K562 (cell line): Measurements from ENCODE around the gene DAAM1. TPM values are rescaled to one million over a fixed set of nuclear protein-coding genes. Genes with fewer than 3 reads are reported as not detected.

ENCODE experiments used
- ATAC-seq: fragments of 200-7000 bp; cut with Tn5 transposase; 3 replicates; pipeline ENCODE4 v1.9.1; 2020; ENCODE audit warnings: moderate library complexity
- BruUV-seq: library from RNA; stranded (reverse); fragments of 400-500 nt; replicated peaks from 2 replicates; lab custom pipeline; 2021; lab: Mats Ljungman, UMichigan
- CTCF ChIA-PET: fragments of 300-600 bp; formaldehyde crosslinking; extraction: SDS; loops from one replicate; lab custom pipeline; 2021; ENCODE audit warnings: low intra/inter-chr PET ratio; lab: Yijun Ruan, JAX
- POLR2A ChIA-PET: fragments of 300-600, 350-650 bp; sonication (Branson Sonifier 250); formaldehyde crosslinking; extraction: SDS; loops from one replicate; lab custom pipeline; 2021; ENCODE audit warnings: antibody characterized with exemption, inconsistent platforms; lab: Yijun Ruan, JAX
- DNase-seq, 4 experiments: peaks; one replicate each; pipeline versions ENCODE4 v3.0.0 to v3.0.0-alpha.2; 2011 to 2018; ENCODE audit warnings: low spot score in 3 of 4, mixed read lengths in 3 of 4; ENCODE audit errors: extremely low read depth in 1 of 4
- FAIRE-seq: peaks from 2 replicates; lab custom pipeline; 2011; peaks lifted over from hg19 to GRCh38; lab: Jason Lieb, UNC
- H2AFZ ChIP-seq: 2 replicates; pipeline ENCODE4 v1.6.0; 2011; ENCODE audit warnings: low read depth, low read length, control low read depth, inconsistent platforms
- H3K27ac ChIP-seq: fragments of 200-600 bp; 3 replicates; pipeline ENCODE4 v1.8.0; 2011; ENCODE audit warnings: low read depth, mild to moderate bottlenecking, control low read depth, inconsistent platforms, low read length, moderate library complexity, mixed read lengths; ENCODE audit errors: extremely low read depth
- H3K27me3 ChIP-seq, 2 experiments: fragments of 300-600 bp in 1 of 2; 2 replicates in 1 of 2; 3 replicates in 1 of 2; pipeline versions ENCODE4 v1.6.0 to v1.8.0; 2011; ENCODE audit warnings: inconsistent platforms in 2 of 2, low read length in 2 of 2, mild to moderate bottlenecking in 1 of 2, mixed read lengths in 1 of 2, moderate library complexity in 1 of 2; ENCODE audit not compliant: control insufficient read depth in 2 of 2, insufficient read depth in 2 of 2
- H3K36me3 ChIP-seq: fragments of 300-600 bp; 3 replicates; pipeline ENCODE4 v1.8.0; 2011; ENCODE audit warnings: mild to moderate bottlenecking, low read length, inconsistent platforms; ENCODE audit not compliant: control insufficient read depth, insufficient read depth
- H3K4me1 ChIP-seq, 2 experiments: fragments of 200-600 bp in 1 of 2; replicated peaks in 1 of 2; 2 replicates in 1 of 2; 3 replicates in 1 of 2; pipeline versions ENCODE4 v1.5.1 to v1.8.0; 2011; ENCODE audit warnings: inconsistent platforms in 2 of 2, low read length in 2 of 2, mild to moderate bottlenecking in 1 of 2, mixed read lengths in 1 of 2, moderate library complexity in 1 of 2; ENCODE audit not compliant: control insufficient read depth in 2 of 2, insufficient read depth in 2 of 2
- H3K4me2 ChIP-seq: 2 replicates; pipeline ENCODE4 v1.6.1; 2011; ENCODE audit warnings: low read length, control low read depth, inconsistent platforms, mixed read lengths; ENCODE audit not compliant: insufficient read depth
- H3K4me3 ChIP-seq: fragments of 200-600 bp; sonication (generic), shearing (Covaris generic); 2 replicates; pipeline ENCODE4 v1.5.1; 2016; ENCODE audit warnings: control low read depth, inconsistent platforms
- H3K79me2 ChIP-seq: fragments of 200-600 bp; 3 replicates; pipeline ENCODE4 v1.8.0; 2011; ENCODE audit warnings: low read length, inconsistent platforms; ENCODE audit not compliant: control insufficient read depth, insufficient read depth
- H3K9ac ChIP-seq, 2 experiments: 2 replicates each; pipeline versions ENCODE4 v1.6.0 to v1.6.1; 2011; ENCODE audit warnings: low read depth in 2 of 2, low read length in 2 of 2, control low read depth in 1 of 2, inconsistent platforms in 1 of 2, mild to moderate bottlenecking in 1 of 2, mixed read lengths in 1 of 2; ENCODE audit not compliant: insufficient read depth in 1 of 2
- H3K9me1 ChIP-seq: one replicate; pipeline ENCODE4 v1.6.0; 2011; ENCODE audit warnings: inconsistent platforms, mild to moderate bottlenecking, low read length, moderate library complexity; ENCODE audit not compliant: control insufficient read depth, insufficient read depth
- H3K9me3 ChIP-seq: replicated peaks from 2 replicates; pipeline ENCODE4 v1.5.1; 2011; ENCODE audit warnings: low read depth, low read length, inconsistent platforms; ENCODE audit not compliant: control insufficient read depth, insufficient read depth
- H4K20me1 ChIP-seq: replicated peaks from 2 replicates; pipeline ENCODE4 v1.6.1; 2011; ENCODE audit warnings: low read length, inconsistent platforms, mixed read lengths; ENCODE audit not compliant: control insufficient read depth, insufficient read depth
- AFF4 ChIP-seq: sonication (generic); formaldehyde crosslinking; IDR thresholded peaks from 2 replicates; pipeline ENCODE4 v1.8.0; 2023; ENCODE audit warnings: mild to moderate bottlenecking, missing genetic modification reagents
- CREB1 ChIP-seq, 2 experiments: sonication (generic) in 1 of 2; formaldehyde crosslinking in 1 of 2; IDR thresholded peaks; 2 replicates each; pipeline versions ENCODE4 v1.6.1 to v1.8.0; 2012 to 2022; ENCODE audit warnings: inconsistent platforms in 1 of 2, mild to moderate bottlenecking in 1 of 2, missing genetic modification reagents in 1 of 2, moderate library complexity in 1 of 2
- E2F5 ChIP-seq: sonication (generic); formaldehyde crosslinking; IDR thresholded peaks from 2 replicates; pipeline ENCODE4 v1.8.0; 2022; ENCODE audit warnings: mild to moderate bottlenecking, missing genetic modification reagents
- KDM4B ChIP-seq, 2 experiments: fragments of 450-650 bp in 1 of 2; sonication (generic) in 1 of 2; IDR thresholded peaks; 2 replicates each; pipeline ENCODE4 v1.6.1; 2016 to 2017; ENCODE audit warnings: borderline replicate concordance in 2 of 2, antibody characterized with exemption in 1 of 2, low read depth in 1 of 2, mild to moderate bottlenecking in 1 of 2
- MLLT1 ChIP-seq, 2 experiments: fragments of 450-650 bp; IDR thresholded peaks; 2 replicates each; pipeline ENCODE4 v1.6.1; 2016
- MTA3 ChIP-seq: fragments of 450-650 bp; formaldehyde crosslinking; IDR thresholded peaks from 2 replicates; pipeline ENCODE4 v1.6.1; 2017; ENCODE audit warnings: mild to moderate bottlenecking, borderline replicate concordance
- NFATC3 ChIP-seq: fragments of 450-650 bp; IDR thresholded peaks from 2 replicates; pipeline ENCODE4 v1.6.1; 2017; ENCODE audit warnings: mild to moderate bottlenecking
- NFE2 ChIP-seq: IDR thresholded peaks from 2 replicates; pipeline ENCODE4 v1.6.1; 2014; ENCODE audit warnings: antibody characterized with exemption, low read depth
- RAD51 ChIP-seq: fragments of 450-650 bp; IDR thresholded peaks from 2 replicates; pipeline ENCODE4 v1.7.1; 2016; ENCODE audit warnings: low read depth, mild to moderate bottlenecking, borderline replicate concordance
- RBBP5 ChIP-seq: fragments of 200-600 bp; sonication (generic); IDR thresholded peaks from 2 replicates; pipeline ENCODE4 v1.6.1; 2012; ENCODE audit warnings: borderline replicate concordance, mild to moderate bottlenecking, low read length, control low read depth, inconsistent platforms; ENCODE audit not compliant: insufficient read depth, poor library complexity, severe bottlenecking
- SETDB1 ChIP-seq: IDR thresholded peaks from one replicate; pipeline ENCODE4 v1.6.1; 2012; ENCODE audit warnings: low read length, control low read depth, inconsistent platforms
- SMARCA4 ChIP-seq: fragments of 450-650 bp; IDR thresholded peaks from 2 replicates; pipeline ENCODE4 v1.6.1; 2016
- THRAP3 ChIP-seq: fragments of 450-650 bp; IDR thresholded peaks from 2 replicates; pipeline ENCODE4 v1.6.1; 2016; ENCODE audit warnings: mild to moderate bottlenecking, inconsistent platforms, borderline replicate concordance
- ZNF586 ChIP-seq: fragments of 450-650 bp; formaldehyde crosslinking; conservative IDR thresholded peaks from 2 replicates; pipeline ENCODE4 v1.4.0; 2020; ENCODE audit warnings: mild to moderate bottlenecking, moderate library complexity
- in situ Hi-C: fragments of 300-500 bp; cut with MboI; formaldehyde crosslinking; loops from 4 replicates; pipeline ENCODE4 v1.15.0; 2018; ENCODE audit warnings: inconsistent platforms, mixed read lengths
- intact Hi-C: fragments of 100-400 bp; cut with micrococcal nuclease; formaldehyde crosslinking; loops from 2 replicates; pipeline ENCODE4 v1.14.2; 2022
- polyA plus RNA-seq, 8 experiments: library from polyadenylated mRNA; depleted of rRNA in 4 of 8; stranded (reverse) in 5 of 8; unstranded in 3 of 8; fragments of >200 nt; fragmentation: Nextera tagmentation in 2 of 8; fragmentation: Illumina TruSeq in 1 of 8; extraction: Ambion mirVana in 2 of 8; extraction: Trizol in 1 of 8; gene quantifications; 2 replicates each; pipeline versions ENCODE4 v1.2.1 to v1.2.3, GENCODE V29; 2011 to 2014; ENCODE audit warnings: inconsistent platforms in 1 of 8, missing spikeins in 1 of 8
- total RNA-seq, 7 experiments: library from RNA; depleted of rRNA in 6 of 7; stranded (reverse); fragments of >200 nt in 6 of 7; fragmentation: Illumina TruSeq in 2 of 7; extraction: Trizol in 2 of 7; gene quantifications; 2 replicates each; pipeline versions ENCODE4 v1.2.1 to v1.2.3, GENCODE V29; 2011 to 2021; ENCODE audit warnings: low replicate concordance in 1 of 7

The DAAM1 gene
- total and polyA plus RNA-seq, 9 of the 15 experiments (the other 6 are each of a cell fraction or from before 2014, with no cell fraction given): 3.6 to 11.6 (median 6.7) TPM

GRCh38 chr14:59320361-59320760 is 131.9 kb downstream of the DAAM1 start:
- no peak overlapping the region for H3K4me2 ChIP-seq
- no peak for DNase-seq
- no peaks in the 10 kb centered on the region for H3K9me1 ChIP-seq
- in situ Hi-C loops (no loop called here), intact Hi-C loops (no loop called here)
- no peak overlapping the region for H3K27ac ChIP-seq
- no peaks in the 10 kb centered on the region; the same call in 2 of the 3 replicates for H3K36me3 ChIP-seq
- no peaks in the 10 kb centered on the region for H3K4me1 ChIP-seq
- no peak overlapping the region for H2AFZ ChIP-seq
- ATAC-seq: no peak
- no TSS peak for BruUV-seq
- FAIRE-seq: no peak
- H3K79me2 ChIP-seq: no peaks in the 10 kb centered on the region
- TF ChIP-seq MLLT1 (IDR thresholded peaks at IDR 0.05): no peak
- TF ChIP-seq RAD51: no peak
- no peak for TF ChIP-seq THRAP3
- no peak for TF ChIP-seq AFF4 (CRISPR knock-in tag)
- no peak for TF ChIP-seq NFE2
- no peak for TF ChIP-seq E2F5 (CRISPR knock-in tag)
- TF ChIP-seq NFATC3: no peak
- no peak for TF ChIP-seq SMARCA4
- TF ChIP-seq MTA3: no peak
- no peak for TF ChIP-seq RBBP5
- no peak for TF ChIP-seq KDM4B (IDR thresholded peaks at IDR 0.05; ENCODE audit: borderline replicate concordance in 2 of 2, low read depth in 1 of 2)
- TF ChIP-seq CREB1 (IDR thresholded peaks at IDR 0.05): no peak
- TF ChIP-seq CREB1 (CRISPR knock-in tag; IDR thresholded peaks at IDR 0.05): no peak
- TF ChIP-seq ZNF586 (CRISPR knock-in tag): no peak
- no peak for TF ChIP-seq SETDB1
- H3K27me3 ChIP-seq: no peaks in the 10 kb centered on the region
- no peaks in the 10 kb centered on the region for H3K9me3 ChIP-seq
- CTCF ChIA-PET: no interaction called here
- H3K4me3 ChIP-seq: no peak overlapping the region
- H3K9ac ChIP-seq: no peak overlapping the region
- no peaks in the 10 kb centered on the region for H4K20me1 ChIP-seq
- POLR2A ChIA-PET: no interaction called here
